HG03575 (cell line): ENCODE results near the gene GTPBP6.
"Not testable (repeated sequence)": the region's sequence is repeated elsewhere in the genome, so short reads cannot be mapped to it uniquely, and the experiment has no call there.

Experiments used
- ATAC-seq: cut with Tn5 transposase; IDR thresholded peaks from one replicate; pipeline ENCODE4 v1.9.1; 2021; ENCODE audit not compliant: unreplicated experiment, insufficient number of reproducible peaks, low FRiP score; ENCODE audit errors: extremely low read depth

GTPBP6 gene

GRCh38 chrX:306614-307251 is 11.9 kb downstream of the GTPBP6 start:
- ATAC-seq = not testable (repeated sequence)

- not testable (repeated sequence) for ATAC-seq
Observed at GRCh38 chrX:305781-306613, 12.6 kb downstream of the GTPBP6 start.

DNA sequence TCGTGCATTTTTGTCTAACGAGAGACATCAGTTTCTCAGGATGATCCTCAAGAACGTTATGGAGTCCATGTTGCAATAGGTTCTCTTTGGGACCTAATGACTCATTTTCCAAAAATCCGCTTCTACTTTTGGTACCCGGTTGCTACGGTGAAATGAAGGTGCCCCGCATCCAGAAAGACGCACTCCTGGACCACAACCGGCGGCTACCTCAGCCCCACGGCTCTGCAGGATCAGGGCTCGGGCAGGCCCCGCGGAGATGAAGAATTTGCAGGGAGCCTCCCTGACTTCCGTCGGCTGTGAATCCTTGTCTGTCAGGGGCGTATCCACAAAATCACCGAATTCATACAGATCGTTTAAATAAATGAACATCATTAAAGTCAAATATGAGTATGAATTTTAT is 15.6 kb downstream of the GTPBP6 start:
- no peak for ATAC-seq

DNA sequence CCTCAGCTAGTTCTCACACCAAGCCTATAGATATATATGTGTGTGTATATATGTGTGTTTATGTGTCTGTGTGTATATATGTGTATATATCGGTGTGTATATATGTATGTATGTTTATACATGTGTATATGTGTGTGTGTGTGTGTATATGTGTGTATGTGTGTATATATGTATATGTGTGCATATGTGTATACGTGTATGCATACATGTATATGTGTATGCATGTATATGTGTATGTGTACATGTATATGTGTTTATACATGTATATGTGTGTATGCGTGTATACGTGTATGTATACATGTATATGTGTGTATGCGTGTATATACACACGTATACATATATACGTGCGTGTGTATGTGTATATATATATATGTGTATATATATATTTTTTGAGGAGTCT is 18.3 kb downstream of the GTPBP6 start:
- no peak for ATAC-seq

DNA sequence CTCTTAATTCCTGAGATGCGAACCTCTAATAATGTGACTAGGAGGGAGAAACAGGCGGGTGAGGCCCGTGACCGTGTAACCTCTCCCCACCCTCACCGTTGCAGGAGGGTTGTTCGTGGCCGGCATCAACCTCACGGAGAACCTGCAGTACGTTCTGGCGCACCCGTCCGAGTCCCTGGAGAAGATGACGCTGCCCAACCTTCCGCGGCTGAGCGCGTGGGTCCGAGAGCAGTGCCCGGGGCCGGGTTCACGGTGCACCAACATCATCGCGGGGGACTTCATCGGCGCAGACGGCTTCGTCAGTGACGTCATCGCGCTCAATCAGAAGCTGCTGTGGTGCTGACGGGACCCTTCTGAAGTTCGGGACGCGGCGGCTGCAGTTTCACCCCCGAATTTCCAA is 19.6 kb downstream of the GTPBP6 start:
- ATAC-seq = no peak

DNA sequence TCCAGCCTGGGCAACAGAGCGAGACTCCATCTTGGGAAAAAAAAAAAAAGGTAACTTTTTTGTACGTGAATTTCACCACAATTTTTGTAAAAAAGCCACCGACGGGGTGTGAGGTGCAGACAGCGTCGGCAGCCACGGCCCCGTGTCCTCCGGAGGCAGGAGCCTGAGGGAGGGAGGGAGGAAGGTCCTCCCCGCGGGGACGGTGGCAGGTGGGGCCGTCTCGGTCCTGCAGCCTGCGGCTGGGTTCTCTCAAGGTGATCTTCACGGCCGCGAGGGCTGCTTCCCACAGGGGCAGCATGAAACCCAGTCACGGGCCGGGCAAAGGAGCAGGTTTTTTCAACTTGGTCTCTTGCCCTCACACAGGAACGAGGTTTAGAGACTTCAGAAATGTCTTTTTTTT is 23.5 kb downstream of the GTPBP6 start:
- ATAC-seq = no peak

DNA sequence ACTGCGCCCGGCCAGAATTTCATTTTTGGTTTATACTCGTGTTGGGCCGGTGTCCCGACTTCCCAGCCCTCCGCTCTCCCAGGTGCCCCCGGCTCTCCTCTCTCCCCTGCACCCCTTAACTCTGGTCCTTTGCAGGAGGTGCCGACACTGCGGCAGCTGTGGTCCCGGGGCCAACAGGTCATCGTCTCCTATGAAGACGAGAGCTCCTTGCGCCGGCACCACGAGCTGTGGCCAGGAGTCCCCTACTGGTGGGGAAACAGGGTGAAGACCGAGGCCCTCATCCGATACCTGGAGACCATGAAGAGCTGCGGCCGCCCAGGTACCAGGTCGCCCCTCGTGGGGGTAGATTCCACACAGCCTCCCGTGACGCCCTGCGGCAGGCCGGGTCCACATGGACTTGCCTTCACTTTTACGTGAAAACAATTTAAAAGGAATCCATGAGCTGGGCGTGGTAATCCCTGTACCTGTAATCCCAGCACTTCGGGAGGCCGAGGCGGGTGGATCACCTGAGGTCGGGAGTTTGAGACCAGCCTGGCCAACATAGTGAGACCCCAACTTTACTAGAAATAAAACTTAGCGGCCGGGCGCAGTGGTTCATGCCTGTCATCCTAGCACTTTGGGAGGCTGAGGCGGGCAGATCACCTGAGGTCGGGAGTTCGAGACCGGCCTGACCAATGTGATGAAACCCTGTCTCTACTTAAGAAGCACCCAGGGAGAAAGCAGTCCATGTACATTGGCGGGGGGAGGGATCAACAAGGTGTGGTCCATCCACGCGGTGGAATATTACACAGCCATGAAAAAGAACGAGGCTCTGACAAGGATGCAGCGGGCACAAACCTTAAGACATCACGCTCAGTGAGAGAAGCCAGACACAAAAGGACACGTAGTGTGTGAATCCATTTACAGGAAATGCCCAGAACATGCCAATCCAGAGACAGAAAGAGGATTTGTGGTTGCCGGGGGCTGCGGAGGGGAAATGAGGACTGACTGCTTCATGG is 25.4 kb downstream of the GTPBP6 start:
- no peak for ATAC-seq

DNA sequence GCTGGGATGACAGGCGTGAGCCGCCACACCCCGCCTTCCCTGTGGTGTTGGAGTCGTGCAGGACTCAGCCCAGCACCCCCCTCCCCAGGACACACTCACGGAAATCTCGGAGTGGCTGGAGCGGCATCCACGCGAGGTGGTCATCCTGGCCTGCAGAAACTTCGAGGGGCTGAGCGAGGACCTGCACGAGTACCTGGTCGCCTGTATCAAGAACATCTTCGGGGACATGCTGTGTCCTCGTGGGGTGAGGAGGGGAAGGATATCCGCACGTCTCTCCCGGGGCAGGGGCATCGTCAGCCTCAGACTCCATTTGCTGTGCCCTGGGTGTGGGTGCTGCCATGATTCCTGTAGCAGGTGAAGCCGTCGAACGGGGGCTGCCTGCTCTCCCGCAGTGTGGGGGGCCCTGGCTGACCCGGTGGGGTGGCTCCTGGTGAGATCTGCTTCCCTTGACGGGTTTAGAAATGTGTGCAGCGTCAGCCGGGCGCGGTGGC is 27.1 kb downstream of the GTPBP6 start:
- ATAC-seq = no peak

DNA sequence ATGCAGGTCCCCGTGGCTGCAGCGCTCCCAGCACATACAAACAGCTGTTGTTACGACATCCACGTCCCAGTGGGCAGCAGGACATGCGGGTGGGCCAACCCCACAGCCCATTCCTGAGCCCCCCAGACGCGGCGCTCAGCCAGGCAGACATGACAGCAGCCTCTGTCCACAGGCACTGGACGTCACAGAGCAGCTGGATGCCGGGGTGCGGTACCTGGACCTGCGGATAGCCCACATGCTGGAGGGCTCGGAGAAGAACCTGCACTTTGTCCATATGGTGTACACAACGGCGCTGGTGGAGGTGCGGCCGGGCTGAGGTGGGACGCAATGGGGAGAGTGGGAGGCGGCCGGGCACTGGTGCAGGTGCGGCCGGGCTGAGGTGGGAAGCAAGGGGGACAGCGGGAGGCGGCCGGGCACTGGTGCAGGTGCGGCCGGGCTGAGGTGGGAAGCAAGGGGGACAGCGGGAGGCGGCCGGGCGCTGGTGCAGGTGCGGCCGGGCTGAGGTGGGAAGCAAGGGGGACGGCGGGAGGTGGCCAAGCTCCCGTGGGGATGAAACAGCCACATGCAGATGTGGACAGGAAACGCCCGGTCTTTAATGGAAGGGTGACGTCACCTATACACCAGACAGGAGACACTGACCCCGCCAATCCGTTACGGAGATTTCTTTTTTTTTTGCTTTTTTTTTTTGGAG is 28.0 kb downstream of the GTPBP6 start:
- ATAC-seq = no peak

GRCh38 chrX:288561-288991 is 30.0 kb downstream of the GTPBP6 start:
- no peak for ATAC-seq

- ATAC-seq = no peak
Observed at GRCh38 chrX:287670-288069, 30.9 kb downstream of the GTPBP6 start.

DNA sequence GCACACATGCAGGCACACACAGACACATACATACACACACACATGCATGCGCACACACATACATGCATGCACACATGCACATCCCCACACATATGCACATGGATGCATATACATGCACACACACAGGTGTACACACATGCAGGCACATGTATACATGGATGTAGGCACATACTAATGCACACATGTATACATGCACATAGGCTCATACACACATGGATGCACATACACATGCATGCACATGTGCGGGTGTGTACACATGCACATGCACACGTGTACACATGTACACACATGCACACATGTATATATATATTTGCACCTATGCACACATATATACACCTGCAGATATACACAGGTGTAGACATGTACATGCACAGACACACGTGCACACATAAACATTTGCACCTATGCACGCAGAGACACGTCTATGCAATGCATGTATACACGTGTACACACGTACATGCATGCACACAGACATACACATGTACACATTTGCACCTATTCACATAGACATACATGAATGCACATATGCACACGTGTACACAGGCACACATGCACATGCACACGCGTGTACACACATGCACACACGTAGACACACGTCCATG is 33.4 kb downstream of the GTPBP6 start:
- no peak for ATAC-seq

DNA sequence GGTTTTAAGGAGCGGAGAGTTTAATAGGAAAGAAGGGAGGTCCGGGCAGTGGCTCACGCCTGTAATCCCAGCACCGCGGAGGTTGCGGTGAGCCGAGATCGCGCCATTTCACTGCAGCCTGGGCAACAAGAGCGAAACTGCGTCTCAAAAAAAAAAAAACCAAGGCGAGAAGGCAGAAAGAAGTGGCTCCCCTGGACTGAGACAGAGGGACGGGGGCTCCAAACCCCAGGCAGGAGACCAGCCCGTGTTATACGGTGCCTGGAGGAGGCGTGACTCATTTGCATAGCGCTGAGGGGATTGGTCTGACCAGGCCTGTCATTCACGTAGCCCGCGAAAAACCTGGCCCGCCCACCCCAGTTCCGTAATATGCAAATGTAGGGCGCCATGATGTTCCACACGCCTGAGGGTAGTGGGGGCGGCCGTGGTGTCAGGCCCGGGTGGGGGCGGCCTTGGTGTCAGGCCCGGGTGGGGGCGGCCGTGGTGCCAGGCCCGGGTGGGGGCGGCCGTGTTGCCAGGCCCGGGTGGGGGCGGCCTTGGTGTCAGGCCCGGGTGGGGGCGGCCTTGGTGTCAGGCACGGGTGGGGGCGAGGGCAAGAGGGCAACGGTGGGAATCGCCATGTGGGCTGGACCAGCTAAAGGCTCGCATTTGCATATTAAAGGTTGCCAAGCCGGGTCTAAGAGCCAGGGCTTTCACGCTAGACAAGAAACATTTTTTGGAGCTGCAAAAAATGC is 35.3 kb downstream of the GTPBP6 start:
- ATAC-seq = peak; percentile 95

- not testable (repeated sequence) for ATAC-seq
Observed at GRCh38 chrX:282000-282681, 36.5 kb downstream of the GTPBP6 start.

GRCh38 chrX:281166-281999 is 37.2 kb downstream of the GTPBP6 start, which contains the start of gene PLCXD1:
TSS of gene PLCXD1 (plus strand) at chrX:281381. CDS start at chrX:284188, 2,807 bp downstream.
- ATAC-seq = no peak

DNA sequence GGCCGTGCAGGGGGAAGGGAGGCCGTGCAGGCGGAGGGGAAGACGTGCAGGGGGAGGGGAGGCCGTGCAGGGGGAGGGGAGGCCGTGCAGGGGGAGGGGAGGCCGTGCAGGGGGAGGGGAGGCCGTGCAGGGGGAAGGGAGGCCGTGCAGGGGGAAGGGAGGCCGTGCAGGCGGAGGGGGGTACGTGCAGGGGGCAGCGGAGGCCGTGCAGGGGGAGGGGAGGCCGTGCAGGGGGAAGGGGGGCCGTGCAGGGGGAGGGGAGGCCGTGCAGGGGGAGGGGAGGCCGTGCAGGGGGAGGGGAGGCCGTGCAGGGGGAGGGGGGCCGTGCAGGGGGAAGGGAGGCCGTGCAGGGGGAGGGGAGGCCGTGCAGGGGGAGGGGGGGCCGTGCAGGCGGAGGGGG is 37.9 kb downstream of the GTPBP6 start:
- not testable (repeated sequence) for ATAC-seq
